Peyer's patch (tissue), 4 donors: ENCODE results near the gene OR6S1.

Source experiments
- POLR2A ChIP-seq, 2 donors: fragments of 450-650 bp; IDR thresholded peaks; one replicate each; pipeline ENCODE4 v1.5.1; 2017; ENCODE audit warnings: antibody characterized with exemption in 2 of 2, mild to moderate bottlenecking in 2 of 2, moderate library complexity in 2 of 2
- TF ChIP-seq, protein P1 (sequence below), 6 experiments: fragments of 450-650 bp in 4 of 6; fragments of 200-600 bp in 2 of 6; sonication (generic) in 1 of 6; IDR thresholded peaks; one replicate each; pipeline ENCODE4 v1.5.1; 2017 to 2019; ENCODE audit warnings: antibody characterized with exemption in 6 of 6, mild to moderate bottlenecking in 3 of 6, moderate library complexity in 1 of 6

GRCh38 chr14:20632831-20633691 lies 8.4 kb downstream of the OR6S1 start:
- TF ChIP-seq, protein P1, sequence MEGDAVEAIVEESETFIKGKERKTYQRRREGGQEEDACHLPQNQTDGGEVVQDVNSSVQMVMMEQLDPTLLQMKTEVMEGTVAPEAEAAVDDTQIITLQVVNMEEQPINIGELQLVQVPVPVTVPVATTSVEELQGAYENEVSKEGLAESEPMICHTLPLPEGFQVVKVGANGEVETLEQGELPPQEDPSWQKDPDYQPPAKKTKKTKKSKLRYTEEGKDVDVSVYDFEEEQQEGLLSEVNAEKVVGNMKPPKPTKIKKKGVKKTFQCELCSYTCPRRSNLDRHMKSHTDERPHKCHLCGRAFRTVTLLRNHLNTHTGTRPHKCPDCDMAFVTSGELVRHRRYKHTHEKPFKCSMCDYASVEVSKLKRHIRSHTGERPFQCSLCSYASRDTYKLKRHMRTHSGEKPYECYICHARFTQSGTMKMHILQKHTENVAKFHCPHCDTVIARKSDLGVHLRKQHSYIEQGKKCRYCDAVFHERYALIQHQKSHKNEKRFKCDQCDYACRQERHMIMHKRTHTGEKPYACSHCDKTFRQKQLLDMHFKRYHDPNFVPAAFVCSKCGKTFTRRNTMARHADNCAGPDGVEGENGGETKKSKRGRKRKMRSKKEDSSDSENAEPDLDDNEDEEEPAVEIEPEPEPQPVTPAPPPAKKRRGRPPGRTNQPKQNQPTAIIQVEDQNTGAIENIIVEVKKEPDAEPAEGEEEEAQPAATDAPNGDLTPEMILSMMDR (IDR thresholded peaks at IDR 0.05), result no peak
- no peak for TF ChIP-seq POLR2A (IDR thresholded peaks at IDR 0.05)
